HepG2 (cell line): Measurements from ENCODE around the gene DOCK1. TPM values are rescaled to one million over a fixed set of nuclear protein-coding genes. Genes with fewer than 3 reads are reported as not detected.

ENCODE experiments used
- ATAC-seq: fragments of 200-7000 bp; cut with Tn5 transposase; 3 replicates; pipeline ENCODE4 v1.9.1; 2020; ENCODE audit warnings: mild to moderate bottlenecking, moderate library complexity
- BruUV-seq: library from RNA; stranded (reverse); fragments of 400-500 nt; replicated peaks from 2 replicates; lab custom pipeline; 2021; lab: Mats Ljungman, UMichigan
- CTCF ChIA-PET: fragments of 300-600 bp; formaldehyde crosslinking; extraction: SDS; loops from one replicate; lab custom pipeline; 2021; ENCODE audit warnings: low total read pairs, inconsistent platforms, low intra/inter-chr PET ratio; lab: Yijun Ruan, JAX
- POLR2A ChIA-PET: fragments of 350-600 bp; sonication (Branson Sonifier 250); formaldehyde crosslinking; loops from one replicate; lab custom pipeline; 2020; ENCODE audit warnings: antibody characterized with exemption, inconsistent platforms; lab: Yijun Ruan, JAX
- DNase-seq: peaks from one replicate; pipeline ENCODE4 v3.0.0-alpha.2; 2015; ENCODE audit warnings: low spot score
- FAIRE-seq: peaks from 3 replicates; lab custom pipeline; 2011; peaks lifted over from hg19 to GRCh38; lab: Jason Lieb, UNC
- H2AFZ ChIP-seq: one replicate; pipeline ENCODE4 v1.6.1; 2011; ENCODE audit warnings: low read length, inconsistent platforms
- H3K27ac ChIP-seq: fragments of 300-600 bp; 3 replicates; pipeline ENCODE4 v1.8.0; 2011; ENCODE audit warnings: mixed run types, mild to moderate bottlenecking, mixed read lengths, low read length, inconsistent platforms; ENCODE audit not compliant: insufficient read depth; ENCODE audit errors: extremely low read length
- H3K27me3 ChIP-seq, 2 experiments: fragments of 200-600 bp in 1 of 2; 2 replicates in 1 of 2; 3 replicates in 1 of 2; pipeline versions ENCODE4 v1.6.0 to v1.8.0; 2011; ENCODE audit warnings: low read length in 2 of 2, mild to moderate bottlenecking in 2 of 2, moderate library complexity in 2 of 2, inconsistent platforms in 1 of 2; ENCODE audit not compliant: insufficient read depth in 2 of 2, control insufficient read depth in 1 of 2
- H3K36me3 ChIP-seq, 2 experiments: fragments of 200-600 bp in 1 of 2; replicated peaks in 1 of 2; 2 replicates in 1 of 2; 3 replicates in 1 of 2; pipeline versions ENCODE4 v1.5.1 to v1.8.0; 2011; ENCODE audit warnings: low read length in 2 of 2, inconsistent platforms in 1 of 2; ENCODE audit not compliant: insufficient read depth in 2 of 2, control insufficient read depth in 1 of 2
- H3K4me1 ChIP-seq: 2 replicates; pipeline ENCODE4 v1.5.1; 2012; ENCODE audit warnings: low read length, inconsistent platforms; ENCODE audit not compliant: insufficient read depth
- H3K4me2 ChIP-seq: 2 replicates; pipeline ENCODE4 v1.6.0; 2011; ENCODE audit warnings: low read depth, low read length, inconsistent platforms
- H3K4me3 ChIP-seq, 3 experiments: fragments of 200-600 bp in 1 of 3; sonication (generic), shearing (Covaris generic) in 1 of 3; replicated peaks in 1 of 3; 2 replicates each; pipeline ENCODE4 v1.5.1; 2011 to 2016; ENCODE audit warnings: low read length in 3 of 3, inconsistent platforms in 2 of 3, low read depth in 2 of 3, mild to moderate bottlenecking in 2 of 3, control low read depth in 1 of 3, mixed read lengths in 1 of 3; ENCODE audit not compliant: insufficient read depth in 1 of 3
- H3K79me2 ChIP-seq: one replicate; pipeline ENCODE4 v1.6.1; 2011; ENCODE audit warnings: low read length, inconsistent platforms; ENCODE audit not compliant: insufficient read depth
- H3K9ac ChIP-seq: 2 replicates; pipeline ENCODE4 v1.6.0; 2011; ENCODE audit warnings: mild to moderate bottlenecking, low read depth, low read length, inconsistent platforms; ENCODE audit not compliant: insufficient read depth
- H3K9me3 ChIP-seq: 2 replicates; pipeline ENCODE4 v1.5.1; 2012; ENCODE audit warnings: mild to moderate bottlenecking, low read length
- H4K20me1 ChIP-seq: 2 replicates; pipeline ENCODE4 v1.6.0; 2011; ENCODE audit warnings: inconsistent platforms, mild to moderate bottlenecking, low read length, moderate library complexity; ENCODE audit not compliant: insufficient read depth
- ATF4 ChIP-seq, 2 experiments: fragments of 450-650 bp in 1 of 2; sonication (generic) in 1 of 2; formaldehyde crosslinking; IDR thresholded peaks; 2 replicates each; pipeline versions ENCODE4 v1.5.0 to v1.8.0; 2020 to 2022; ENCODE audit warnings: mild to moderate bottlenecking in 1 of 2, missing genetic modification reagents in 1 of 2
- GZF1 ChIP-seq: sonication (generic); formaldehyde crosslinking; IDR thresholded peaks from 2 replicates; pipeline ENCODE4 v1.5.1; 2020; ENCODE audit warnings: mild to moderate bottlenecking, missing genetic modification reagents
- HNRNPLL ChIP-seq: fragments of 200-400 bp; formaldehyde crosslinking; IDR thresholded peaks from 2 replicates; pipeline ENCODE4 v1.6.1; 2017; ENCODE audit warnings: mild to moderate bottlenecking, low read depth, low read length; ENCODE audit not compliant: poor library complexity, severe bottlenecking
- KMT2A ChIP-seq: sonication (generic); formaldehyde crosslinking; IDR thresholded peaks from 2 replicates; pipeline ENCODE4 v1.4.0; 2020; ENCODE audit warnings: missing genetic modification reagents
- PBX3 ChIP-seq: sonication (generic); formaldehyde crosslinking; IDR thresholded peaks from 2 replicates; pipeline ENCODE4 v1.8.1; 2023; ENCODE audit warnings: missing genetic modification reagents, inconsistent platforms, borderline replicate concordance
- SNAPC4 ChIP-seq: sonication (generic); formaldehyde crosslinking; IDR thresholded peaks from 2 replicates; pipeline ENCODE4 v1.4.0; 2020; ENCODE audit warnings: mild to moderate bottlenecking, missing genetic modification reagents
- ZNF232 ChIP-seq: sonication (generic); formaldehyde crosslinking; IDR thresholded peaks from 2 replicates; pipeline ENCODE4 v1.4.0; 2020; ENCODE audit warnings: missing genetic modification reagents, borderline replicate concordance
- ZNF275 ChIP-seq: sonication (generic); formaldehyde crosslinking; IDR thresholded peaks from 2 replicates; pipeline ENCODE4 v1.8.0; 2022; ENCODE audit warnings: missing genetic modification reagents, mild to moderate bottlenecking, inconsistent platforms, borderline replicate concordance
- ZNF652 ChIP-seq: IDR thresholded peaks from 2 replicates; pipeline ENCODE4 v1.6.1; 2016; ENCODE audit warnings: low read depth, borderline replicate concordance
- WGBS: methylation state at CpG from one replicate; pipeline ENCODE4 v1.1.6; 2017; ENCODE audit warnings: low lambda C conversion rate; 5-methylcytosine and 5-hydroxymethylcytosine counted together
- in situ Hi-C: cut with HindIII; loops from 2 replicates; pipeline ENCODE4 v1.10.0; 2017; ENCODE audit warnings: low pct_unique_long_range_greater_than_20kb; ENCODE audit not compliant: extremely low pct_ligation_motif_present
- intact Hi-C: fragments of 100-400 bp; cut with micrococcal nuclease; formaldehyde crosslinking; loops from one replicate; pipeline ENCODE4 v1.10.0; 2022; ENCODE audit not compliant: unreplicated experiment
- polyA plus RNA-seq, 8 experiments: library from polyadenylated mRNA; depleted of rRNA in 3 of 8; stranded (reverse) in 7 of 8; unstranded in 1 of 8; fragments of >200 nt; fragmentation: Illumina TruSeq in 4 of 8; extraction: Trizol in 4 of 8; gene quantifications; 2 replicates each; pipeline versions ENCODE4 v1.2.1 to v1.2.3, GENCODE V29; 2011 to 2016; ENCODE audit warnings: low read depth in 4 of 8, missing spikeins in 1 of 8, mixed read lengths in 1 of 8; ENCODE audit not compliant: insufficient read depth in 1 of 8
- total RNA-seq, 5 experiments: library from RNA; depleted of rRNA; stranded (reverse); fragments of >200 nt; fragmentation: Illumina TruSeq; extraction: Trizol; gene quantifications; 2 replicates each; pipeline ENCODE4 v1.2.3, GENCODE V29; 2016; ENCODE audit warnings: low read depth in 1 of 5
- TF ChIP-seq, protein P1 (sequence below): sonication (generic); formaldehyde crosslinking; IDR thresholded peaks from 2 replicates; pipeline ENCODE4 v1.4.0; 2020; ENCODE audit warnings: mild to moderate bottlenecking, missing genetic modification reagents

Gene DOCK1
- total and polyA plus RNA-seq, 2 of the 13 experiments (the other 11 are each of a cell fraction or from before 2014, with no cell fraction given) = 8.3 to 25.5 TPM

GRCh38 chr10:127198721-127199120 is 293.5 kb downstream of the DOCK1 start (continued):
- no peak for TF ChIP-seq ZNF275
- no peak for TF ChIP-seq GZF1 (CRISPR knock-in tag)
- TF ChIP-seq, all 625 proteins: peak for 0

DNA sequence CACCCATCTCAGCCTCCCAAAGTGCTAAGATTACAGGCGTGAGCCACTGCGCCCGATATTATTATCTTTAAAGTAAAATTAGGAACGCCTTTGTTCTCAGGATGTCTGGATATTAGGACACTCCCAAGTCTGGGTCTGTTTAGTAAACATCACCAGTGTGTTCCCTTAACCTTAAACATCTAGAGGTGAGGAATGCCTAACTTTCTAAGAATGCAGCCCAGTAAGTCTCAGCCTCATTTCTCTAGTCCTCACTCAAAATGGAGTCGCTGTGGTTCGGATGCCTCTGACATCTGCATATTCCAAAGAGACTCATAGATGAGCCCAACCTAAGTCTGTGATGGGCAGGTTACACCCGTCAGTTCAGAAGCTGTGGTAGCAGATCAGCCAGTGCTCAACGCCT is 295.4 kb downstream of the DOCK1 start:
- POLR2A ChIA-PET = no interaction called here
- H4K20me1 ChIP-seq = no peaks in the 10 kb centered on the region
- no peak overlapping the region for H3K4me3 ChIP-seq
- ATAC-seq (no peak), FAIRE-seq (no peak), DNase-seq (no peak)
- WGBS = 97% methylated on average over 8 of the region's 8 CpGs
- in situ Hi-C loops = no loop called here
- no peak overlapping the region for H3K27ac ChIP-seq
- no peaks in the 10 kb centered on the region for H3K79me2 ChIP-seq
- no peaks in the 10 kb centered on the region for H3K9me3 ChIP-seq
- H2AFZ ChIP-seq = no peak overlapping the region
- CTCF ChIA-PET = no interaction called here
- intact Hi-C loops = no loop called here
- H3K36me3 ChIP-seq = 0 out of 5 replicates have a peak, but pooled peaks cover 1 to 2% of the 10 kb centered on the region in 2 experiments
- H3K4me1 ChIP-seq = no peaks in the 10 kb centered on the region
- H3K9ac ChIP-seq = no peak overlapping the region
- no peak overlapping the region for H3K4me2 ChIP-seq
- H3K27me3 ChIP-seq = no peaks in the 10 kb centered on the region
- no TSS peak for BruUV-seq
- TF ChIP-seq SNAPC4 (CRISPR knock-in tag) = no peak
- no peak for TF ChIP-seq PBX3 (CRISPR knock-in tag)
- TF ChIP-seq ZNF232 (CRISPR knock-in tag) = no peak
- TF ChIP-seq, protein P1, sequence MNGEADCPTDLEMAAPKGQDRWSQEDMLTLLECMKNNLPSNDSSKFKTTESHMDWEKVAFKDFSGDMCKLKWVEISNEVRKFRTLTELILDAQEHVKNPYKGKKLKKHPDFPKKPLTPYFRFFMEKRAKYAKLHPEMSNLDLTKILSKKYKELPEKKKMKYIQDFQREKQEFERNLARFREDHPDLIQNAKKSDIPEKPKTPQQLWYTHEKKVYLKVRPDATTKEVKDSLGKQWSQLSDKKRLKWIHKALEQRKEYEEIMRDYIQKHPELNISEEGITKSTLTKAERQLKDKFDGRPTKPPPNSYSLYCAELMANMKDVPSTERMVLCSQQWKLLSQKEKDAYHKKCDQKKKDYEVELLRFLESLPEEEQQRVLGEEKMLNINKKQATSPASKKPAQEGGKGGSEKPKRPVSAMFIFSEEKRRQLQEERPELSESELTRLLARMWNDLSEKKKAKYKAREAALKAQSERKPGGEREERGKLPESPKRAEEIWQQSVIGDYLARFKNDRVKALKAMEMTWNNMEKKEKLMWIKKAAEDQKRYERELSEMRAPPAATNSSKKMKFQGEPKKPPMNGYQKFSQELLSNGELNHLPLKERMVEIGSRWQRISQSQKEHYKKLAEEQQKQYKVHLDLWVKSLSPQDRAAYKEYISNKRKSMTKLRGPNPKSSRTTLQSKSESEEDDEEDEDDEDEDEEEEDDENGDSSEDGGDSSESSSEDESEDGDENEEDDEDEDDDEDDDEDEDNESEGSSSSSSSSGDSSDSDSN (CRISPR knock-in tag) = no peak
- no peak for TF ChIP-seq ZNF652 (CRISPR knock-in tag)
- TF ChIP-seq HNRNPLL = no peak
- TF ChIP-seq ATF4 (CRISPR knock-in tag; IDR thresholded peaks at IDR 0.05) = no peak
- TF ChIP-seq KMT2A (CRISPR knock-in tag) = no peak
